ENCODE results near the gene SMYD3. TPM values are rescaled to one million over a fixed set of nuclear protein-coding genes. Genes with fewer than 3 reads are reported as not detected.

SMYD3 gene
- total and polyA plus RNA-seq, 10 donors = 12.5 to 33.1 (median 21.0) TPM

- no peaks in the 10 kb centered on the region for H3K27me3 ChIP-seq (replicated peaks in 1 of 7)
- intact Hi-C loops (cut with DNase I; ENCODE audit: low total_unique reads) = no loop called here
- H3K27ac ChIP-seq = no peak overlapping the region
- 93 to 98% (median 95%) methylated on average over 13 of the region's 13 CpGs for WGBS, 5 donors
- no peaks in the 10 kb centered on the region for H3K9me3 ChIP-seq
- H3K4me3 ChIP-seq = no peak overlapping the region
- TF ChIP-seq POLR2AphosphoS5 (IDR thresholded peaks at IDR 0.05) (no peak), CTCF (IDR thresholded peaks at IDR 0.05 in 8 of 11, conservative IDR thresholded peaks at IDR 0.05 in 3 of 11) (no peak)
- DNase-seq = peak; percentile 60
- H3K36me3 ChIP-seq = no peaks in the 10 kb centered on the region
- peaks cover 0 to 12% (median 2%) of the 10 kb centered on the region in 6 donors for H3K4me1 ChIP-seq
Observed at GRCh38 chr1:245702346-245702745, 804.7 kb downstream of the SMYD3 start.

GRCh38 chr1:245701631-245702030, 805.4 kb downstream of the SMYD3 start:
- intact Hi-C loops (cut with DNase I; ENCODE audit: low total_unique reads) = no loop called here
- peak; percentile 47 for DNase-seq
- Histone ChIP-seq H3K27me3 (replicated peaks in 1 of 7) (no peaks in the 10 kb centered on the region), H3K9me3 (no peaks in the 10 kb centered on the region), H3K4me1 (peaks cover 0 to 12% (median 2%) of the 10 kb centered on the region in 6 donors), H3K36me3 (no peaks in the 10 kb centered on the region), H3K4me3 (no peak overlapping the region), H3K27ac (no peak overlapping the region)
- TF ChIP-seq POLR2AphosphoS5 (IDR thresholded peaks at IDR 0.05) (no peak), POLR2A (IDR thresholded peaks at IDR 0.05) (no peak), CTCF (IDR thresholded peaks at IDR 0.05 in 8 of 11, conservative IDR thresholded peaks at IDR 0.05 in 3 of 11) (no peak)
- 66 to 90% (median 79%) methylated on average over 6 to 7 of the region's 7 CpGs for WGBS, 5 donors

DNA sequence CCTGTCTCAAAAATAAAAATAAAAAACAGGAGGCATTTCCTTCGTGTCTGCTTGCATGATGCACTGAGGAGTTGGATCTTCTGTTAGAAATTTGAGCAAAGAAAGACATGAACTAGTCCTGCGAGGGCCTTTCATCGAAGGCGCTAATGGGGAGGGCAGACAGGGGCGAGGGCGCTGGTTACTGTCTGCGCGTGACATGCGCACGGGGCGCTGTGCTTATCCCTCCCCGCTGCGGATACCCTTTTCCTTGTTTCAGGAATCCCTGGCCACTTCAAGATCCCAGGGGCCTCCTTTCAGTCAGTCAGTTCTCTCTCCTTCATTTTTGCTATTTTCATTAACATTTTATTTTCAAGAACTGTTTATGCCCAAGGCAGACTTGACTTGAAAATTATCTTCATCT, 806.4 kb downstream of the SMYD3 start:
- Histone ChIP-seq H3K36me3 (no peaks in the 10 kb centered on the region), H3K27me3 (replicated peaks in 1 of 7) (no peaks in the 10 kb centered on the region), H3K9me3 (no peaks in the 10 kb centered on the region), H3K27ac (no peak overlapping the region), H3K4me1 (peaks cover 0 to 12% (median 2%) of the 10 kb centered on the region in 6 donors), H3K4me3 (no peak overlapping the region)
- TF ChIP-seq CTCF (IDR thresholded peaks at IDR 0.05 in 8 of 11, conservative IDR thresholded peaks at IDR 0.05 in 3 of 11) (no peak), POLR2A (IDR thresholded peaks at IDR 0.05) (no peak), POLR2AphosphoS5 (IDR thresholded peaks at IDR 0.05) (no peak)
- intact Hi-C loops (cut with DNase I; ENCODE audit: low total_unique reads) = no loop called here
- WGBS, 5 donors = 93 to 97% (median 93%) methylated on average over 13 of the region's 13 CpGs
- peak; percentile 42 for DNase-seq

Small RNA genes lying within 50 kb of the gene (small RNA-seq; reads per million reads assigned to genes)
- gene AL356583.2 (0 reads per million in 4 donors), gene RF00019 (0 reads per million in 4 donors), gene RNU6-1283P (0 reads per million in 4 donors)

Other genes starting within 250 kb of the SMYD3 start
- 10 to 100 TPM in 1 of 7 donors, 1 to 10 TPM in 6; 7.2 to 11.9 (median 8.7) TPM for gene TFB2M, start 59.0 kb upstream of the SMYD3 start, total RNA-seq
- 10 to 100 TPM in 1 of 3 donors, 1 to 10 TPM in 2; 7.4 to 10.2 (median 9.2) TPM for gene TFB2M, start 59.0 kb upstream of the SMYD3 start, polyA plus RNA-seq
- gene CNST, start 59.2 kb upstream of the SMYD3 start, total RNA-seq = 10 to 100 TPM; 28.8 to 40.5 (median 31.9) TPM
- 1 to 10 TPM; 7.5 to 8.6 (median 8.1) TPM for gene CNST, start 59.2 kb upstream of the SMYD3 start, polyA plus RNA-seq
- 10 to 100 TPM in 6 of 7 donors, 1 to 10 TPM in 1; 9.3 to 15.8 (median 14.5) TPM for gene SCCPDH, start 217.1 kb upstream of the SMYD3 start, total RNA-seq
- 10 to 100 TPM in 2 of 3 donors, 1 to 10 TPM in 1; 6.8 to 11.6 (median 10.3) TPM for gene SCCPDH, start 217.1 kb upstream of the SMYD3 start, polyA plus RNA-seq

Measured in spleen (tissue), 11 donors.